GM10248 (cell line): ENCODE measurements around the gene WNT5A.

Experiments used
- CTCF ChIA-PET: fragments of 300-600 bp; sonication (Branson Sonifier 250); formaldehyde crosslinking; extraction: SDS; loops from one replicate; lab custom pipeline; 2021; ENCODE audit warnings: antibody characterized with exemption; lab: Yijun Ruan, JAX
- POLR2A ChIA-PET: fragments of 350-650 bp; sonication (Branson Sonifier 250); formaldehyde crosslinking; extraction: SDS; loops from one replicate; lab custom pipeline; 2020; ENCODE audit warnings: antibody characterized with exemption; lab: Yijun Ruan, JAX
- DNase-seq: peaks from one replicate; pipeline ENCODE4 v3.0.0; 2012; ENCODE audit errors: extremely low spot score
- CTCF ChIP-seq: IDR thresholded peaks from 2 replicates; pipeline ENCODE4 v1.5.1; 2012; ENCODE audit warnings: mild to moderate bottlenecking, low read depth; ENCODE audit errors: extremely low read depth, missing control alignments, control extremely low read depth

Gene WNT5A

GRCh38 chr3:55483196-55484095 lies 3.7 kb downstream of the WNT5A start:
- no peak for TF ChIP-seq CTCF
- ChIA-PET CTCF (interaction anchor here (1.1 to 5.5 kb wide), 4 partner anchors 238 to 768 kb away, joined by 3 to 43 read pairs (median 16); no protein-coding TSS in a partner anchor), POLR2A (no interaction called here)
- DNase-seq: peak; percentile 25

DNA sequence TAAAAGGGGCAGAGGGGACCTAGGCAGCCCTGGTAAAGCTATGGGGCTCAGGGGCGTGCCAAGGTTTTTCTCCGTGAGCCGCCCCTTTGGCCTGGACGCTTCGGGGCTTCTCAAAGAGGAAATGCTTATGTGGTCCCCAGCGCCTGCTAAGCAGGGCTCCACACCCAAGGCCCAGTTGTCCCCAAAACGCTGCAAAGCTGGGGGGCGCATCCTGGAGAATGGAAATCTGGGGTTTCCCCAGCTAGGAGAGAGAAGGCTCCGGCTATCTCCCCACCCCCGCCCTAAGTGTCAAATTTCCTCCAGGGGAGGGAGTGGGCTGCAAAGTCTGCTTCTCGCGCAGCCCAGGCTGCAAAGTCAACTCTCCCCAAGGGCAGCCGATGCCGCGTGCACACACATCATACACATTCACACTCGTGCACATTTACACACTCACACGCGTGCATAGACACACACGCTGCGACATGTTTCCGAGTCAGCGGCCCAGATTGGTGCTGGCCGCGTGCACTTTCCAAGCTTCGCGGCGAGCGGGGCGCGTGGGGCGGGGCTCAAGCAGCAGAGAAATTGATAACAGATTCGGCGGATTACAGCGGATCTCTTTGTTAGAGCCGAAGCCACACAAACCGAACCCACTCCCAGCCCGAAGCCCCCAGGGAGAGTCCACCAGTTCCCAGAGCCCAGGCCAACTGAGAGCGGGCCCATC lies 4.5 kb downstream of the WNT5A start:
- CTCF ChIA-PET: interaction anchor here (0.7 kb wide), 1 partner anchor 239 kb away, joined by 3 read pairs; no protein-coding TSS in a partner anchor
- peak; percentile 26 for DNase-seq
- POLR2A ChIA-PET: no interaction called here
- TF ChIP-seq CTCF: no peak

DNA sequence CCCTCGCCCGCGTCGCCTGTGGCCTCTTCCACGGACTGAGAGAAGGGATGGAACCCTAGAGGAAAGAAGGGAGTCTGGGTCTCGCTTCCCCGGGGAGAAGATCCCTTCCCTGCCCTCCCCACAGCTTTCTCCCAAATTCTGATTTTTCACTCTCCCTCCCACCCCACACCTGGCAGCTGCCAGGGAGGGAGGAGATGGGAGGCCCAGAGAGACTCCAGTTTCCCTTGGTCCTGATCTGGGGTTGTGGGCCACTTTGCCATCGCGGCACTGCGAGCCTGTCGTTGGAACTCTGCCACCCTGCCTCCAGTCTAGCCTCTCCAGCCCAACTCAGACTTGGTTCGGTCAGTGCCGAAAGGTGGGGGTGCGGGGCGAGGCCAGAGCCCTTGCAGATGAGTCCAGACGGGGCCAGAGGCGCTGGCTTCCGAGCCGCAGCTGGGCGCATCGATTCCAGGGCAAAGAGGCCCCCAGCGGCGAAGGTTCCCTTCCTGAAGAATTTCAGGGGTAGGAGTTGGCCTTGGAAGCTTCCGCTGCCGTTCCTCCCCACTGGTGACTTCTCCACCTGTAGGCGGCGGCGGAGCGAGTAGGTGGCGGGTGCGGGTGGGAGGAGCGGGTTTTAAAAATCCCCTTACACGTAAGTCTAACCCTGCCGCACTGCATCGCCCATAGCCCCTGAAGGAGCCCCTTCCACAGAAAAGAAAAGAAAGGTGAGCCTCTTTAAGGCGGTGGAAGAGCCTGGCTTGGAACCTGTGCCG lies 5.2 kb downstream of the WNT5A start:
- no peak for TF ChIP-seq CTCF
- ChIA-PET POLR2A (no interaction called here), CTCF (interaction anchor here (0.7 kb wide), 1 partner anchor 240 kb away, joined by 3 read pairs; no protein-coding TSS in a partner anchor)
- peak; percentile 20 for DNase-seq

- no peak for DNase-seq
- ChIA-PET CTCF (no interaction called here), POLR2A (no interaction called here)
- no peak for TF ChIP-seq CTCF
These were observed 6.0 kb downstream of the WNT5A start for GRCh38 chr3:55480911-55481743.

- CTCF ChIA-PET: interaction anchor here (1.0 to 1.6 kb wide), 3 partner anchors 12 to 244 kb away, joined by 4 to 6 read pairs (median 4); no protein-coding TSS in a partner anchor
- TF ChIP-seq CTCF: no peak
- DNase-seq: no peak
- POLR2A ChIA-PET: no interaction called here
These were observed 9.5 kb downstream of the WNT5A start for GRCh38 chr3:55477306-55478303.
